IMR-90 (cell line): ENCODE results near the gene COL9A2. TPM values are rescaled to one million over a fixed set of nuclear protein-coding genes. Genes with fewer than 3 reads are reported as not detected.

ENCODE experiments used
- ATAC-seq: fragments of 200-7000 bp; cut with Tn5 transposase; 2 replicates; pipeline ENCODE4 v1.9.1; 2020; ENCODE audit warnings: low read depth, mild to moderate bottlenecking, moderate library complexity
- BruUV-seq: library from RNA; stranded (reverse); fragments of 400-500 nt; replicated peaks from 2 replicates; lab custom pipeline; 2021; lab: Mats Ljungman, UMichigan
- CTCF ChIA-PET: fragments of 300-600 bp; formaldehyde crosslinking; extraction: SDS; loops from one replicate; lab custom pipeline; 2021; ENCODE audit warnings: antibody characterized with exemption; lab: Yijun Ruan, JAX
- POLR2A ChIA-PET: fragments of 300-600 bp; sonication (Branson Sonifier 250); formaldehyde crosslinking; loops from one replicate; lab custom pipeline; 2022; ENCODE audit warnings: antibody characterized with exemption; ENCODE audit not compliant: unreplicated experiment; lab: Charles Lee
- DNase-seq: peaks from one replicate; pipeline ENCODE4 v3.0.0; 2013
- H2AFZ ChIP-seq: replicated peaks from 2 replicates; pipeline ENCODE3; 2013; ENCODE audit warnings: low read length, mild to moderate bottlenecking; ENCODE audit not compliant: poor library complexity
- H2AK5ac ChIP-seq: 2 replicates; pipeline ENCODE4 v1.6.1; 2013; ENCODE audit warnings: low read depth, low read length, inconsistent platforms
- H2AK9ac ChIP-seq: replicated peaks from 2 replicates; pipeline ENCODE3; 2013; ENCODE audit warnings: mild to moderate bottlenecking, low read depth, low read length, moderate library complexity; ENCODE audit not compliant: poor library complexity
- H2BK120ac ChIP-seq: 2 replicates; pipeline ENCODE4 v1.6.1; 2013; ENCODE audit warnings: low read depth, low read length, inconsistent platforms
- H2BK15ac ChIP-seq: 3 replicates; pipeline ENCODE4 v1.6.1; 2013; ENCODE audit warnings: low read depth, low read length, inconsistent platforms
- H2BK20ac ChIP-seq: 2 replicates; pipeline ENCODE4 v1.6.1; 2013; ENCODE audit warnings: low read depth, mild to moderate bottlenecking, inconsistent platforms, low read length, moderate library complexity
- H2BK5ac ChIP-seq: 2 replicates; pipeline ENCODE4 v1.6.1; 2013; ENCODE audit warnings: mild to moderate bottlenecking, low read depth, low read length, inconsistent platforms; ENCODE audit not compliant: poor library complexity, severe bottlenecking
- H3K14ac ChIP-seq: replicated peaks from 2 replicates; pipeline ENCODE4 v1.6.1; 2013; ENCODE audit warnings: low read depth, low read length, inconsistent platforms
- H3K18ac ChIP-seq: 2 replicates; pipeline ENCODE4 v1.6.1; 2013; ENCODE audit warnings: low read depth, low read length, control low read depth
- H3K23ac ChIP-seq: 2 replicates; pipeline ENCODE4 v1.6.1; 2013; ENCODE audit warnings: low read depth, low read length, inconsistent platforms
- H3K27ac ChIP-seq: 2 replicates; pipeline ENCODE4 v1.5.1; 2013; ENCODE audit warnings: mild to moderate bottlenecking, control low read depth, low read length; ENCODE audit not compliant: insufficient read depth
- H3K27me3 ChIP-seq: 2 replicates; pipeline ENCODE4 v1.6.1; 2013; ENCODE audit warnings: low read length; ENCODE audit not compliant: control insufficient read depth, insufficient read depth
- H3K36me3 ChIP-seq: 2 replicates; pipeline ENCODE4 v1.6.1; 2013; ENCODE audit warnings: low read length, mixed read lengths; ENCODE audit not compliant: control insufficient read depth, insufficient read depth
- H3K4ac ChIP-seq: 2 replicates; pipeline ENCODE4 v1.6.1; 2013; ENCODE audit warnings: low read depth, low read length, inconsistent platforms
- H3K4me1 ChIP-seq: 2 replicates; pipeline ENCODE4 v1.6.1; 2013; ENCODE audit warnings: low read length, mixed read lengths; ENCODE audit not compliant: control insufficient read depth, insufficient read depth
- H3K4me2 ChIP-seq: 2 replicates; pipeline ENCODE4 v1.6.1; 2013; ENCODE audit warnings: low read depth, mild to moderate bottlenecking, control low read depth, low read length, moderate library complexity
- H3K4me3 ChIP-seq: 2 replicates; pipeline ENCODE4 v1.5.1; 2013; ENCODE audit warnings: low read depth, mild to moderate bottlenecking, control low read depth, low read length, moderate library complexity; ENCODE audit not compliant: insufficient read depth
- H3K56ac ChIP-seq: 2 replicates; pipeline ENCODE4 v1.6.1; 2013; ENCODE audit warnings: low read length, inconsistent platforms; ENCODE audit not compliant: insufficient read depth; ENCODE audit errors: extremely low read depth
- H3K79me1 ChIP-seq, 2 experiments: 2 replicates each; pipeline ENCODE4 v1.6.1; 2013; ENCODE audit warnings: low read length in 2 of 2, inconsistent platforms in 1 of 2, low read depth in 1 of 2
- H3K9ac ChIP-seq: 2 replicates; pipeline ENCODE4 v1.6.1; 2013; ENCODE audit warnings: low read depth, low read length, control low read depth
- H3K9me1 ChIP-seq: 2 replicates; pipeline ENCODE4 v1.6.1; 2013; ENCODE audit warnings: low read length, inconsistent platforms; ENCODE audit not compliant: insufficient read depth
- H3K9me3 ChIP-seq: 2 replicates; pipeline ENCODE4 v1.6.1; 2013; ENCODE audit warnings: low read length; ENCODE audit not compliant: control insufficient read depth, insufficient read depth
- H4K20me1 ChIP-seq: 2 replicates; pipeline ENCODE4 v1.6.1; 2013; ENCODE audit warnings: low read length, inconsistent platforms; ENCODE audit not compliant: insufficient read depth
- H4K5ac ChIP-seq: 2 replicates; pipeline ENCODE4 v1.6.1; 2013; ENCODE audit warnings: mild to moderate bottlenecking, low read depth, low read length, control low read depth
- H4K8ac ChIP-seq, 2 experiments: 2 replicates each; pipeline ENCODE4 v1.6.1; 2013; ENCODE audit warnings: low read depth in 2 of 2, low read length in 2 of 2, control low read depth in 1 of 2, inconsistent platforms in 1 of 2
- H4K91ac ChIP-seq: 2 replicates; pipeline ENCODE4 v1.6.1; 2013; ENCODE audit warnings: low read depth, low read length, inconsistent platforms; ENCODE audit not compliant: insufficient read depth
- BHLHE40 ChIP-seq: fragments of 150-350 bp; IDR thresholded peaks from 2 replicates; pipeline ENCODE4 v1.6.1; 2016; ENCODE audit warnings: mild to moderate bottlenecking, low read depth, low read length
- CHD1 ChIP-seq: IDR thresholded peaks from 2 replicates; pipeline ENCODE4 v1.6.1; 2012; ENCODE audit warnings: low read depth, low read length, improper control_type of control experiment
- FOS ChIP-seq: fragments of 150-350 bp; IDR thresholded peaks from 2 replicates; pipeline ENCODE4 v1.6.1; 2016; ENCODE audit warnings: low read depth, low read length
- RAD21 ChIP-seq: IDR thresholded peaks from 2 replicates; pipeline ENCODE4 v1.6.1; 2012; ENCODE audit warnings: low read length, improper control_type of control experiment
- RCOR1 ChIP-seq: IDR thresholded peaks from 2 replicates; pipeline ENCODE4 v1.6.1; 2012; ENCODE audit warnings: mild to moderate bottlenecking, low read length, improper control_type of control experiment; ENCODE audit not compliant: insufficient replicate concordance
- RFX5 ChIP-seq: IDR thresholded peaks from 2 replicates; pipeline ENCODE4 v1.8.0; 2012; ENCODE audit warnings: low read depth, mild to moderate bottlenecking, low read length, moderate library complexity
- USF2 ChIP-seq: fragments of 150-350 bp; IDR thresholded peaks from 2 replicates; pipeline ENCODE4 v1.6.1; 2017; ENCODE audit warnings: mild to moderate bottlenecking, antibody characterized with exemption, low read length, low read depth
- WGBS, 2 experiments: methylation state at CpG; one replicate each; pipeline versions ENCODE4 v1.1.5 to v1.1.7; 2013; ENCODE audit warnings: missing lambda C conversion rate in 2 of 2; ENCODE audit not compliant: insufficient read length in 1 of 2; ENCODE audit errors: extremely low coverage in 2 of 2; 5-methylcytosine and 5-hydroxymethylcytosine counted together
- dilution Hi-C: fragments of 300-500 bp; cut with HindIII; formaldehyde crosslinking; loops from one replicate; pipeline ENCODE4 v1.14.3; 2018; ENCODE audit warnings: low sequenced_read_pairs; ENCODE audit not compliant: unreplicated experiment
- in situ Hi-C: fragments of 300-500 bp; cut with MboI; formaldehyde crosslinking; loops from 3 replicates; pipeline ENCODE4 v1.14.3; 2019; ENCODE audit warnings: low sequenced_read_pairs, inconsistent platforms, mixed read lengths
- intact Hi-C: fragments of 100-400 bp; cut with micrococcal nuclease; formaldehyde crosslinking; loops from 2 replicates; pipeline ENCODE4 v1.10.0; 2022
- polyA plus RNA-seq, 3 experiments: library from polyadenylated mRNA; depleted of rRNA; stranded (reverse); fragments of >200 nt; gene quantifications; 2 replicates each; pipeline ENCODE4 v1.2.3, GENCODE V29; 2012; ENCODE audit warnings: low replicate concordance in 1 of 3
- total RNA-seq: library from RNA; depleted of rRNA; stranded (reverse); fragments of >200 nt; gene quantifications from 2 replicates; pipeline ENCODE4 v1.2.3, GENCODE V29; 2012
- TF ChIP-seq, protein P1 (sequence below): fragments of 150-350 bp; IDR thresholded peaks from 2 replicates; pipeline ENCODE4 v1.6.1; 2016; ENCODE audit warnings: low read depth, mild to moderate bottlenecking, low read length, moderate library complexity, borderline replicate concordance

COL9A2 gene
- total and polyA plus RNA-seq, 2 of the 4 experiments (the other 2 are of a cell fraction), result 0.90 to 1.6 TPM

DNA sequence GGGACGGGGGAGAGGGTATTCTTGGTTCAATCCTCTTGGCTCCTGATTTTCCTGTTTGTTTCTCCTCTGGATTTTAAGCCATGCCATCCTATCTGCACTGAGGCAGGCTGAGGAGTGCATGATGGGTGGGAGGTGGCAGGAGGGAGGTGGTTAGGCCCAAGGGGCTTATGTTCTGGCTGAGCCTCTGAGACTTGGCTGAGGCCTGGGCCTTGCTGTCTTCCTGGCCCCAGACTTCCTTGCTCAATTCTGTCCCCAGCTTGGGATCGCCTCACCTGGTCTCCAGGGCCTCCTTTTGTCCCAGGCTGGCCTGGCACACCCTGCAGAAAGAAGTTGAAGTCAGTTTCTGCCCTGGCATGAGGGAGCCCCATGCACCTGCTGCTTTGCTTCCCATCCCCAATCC lies 11.2 kb downstream of the COL9A2 start:
- Histone ChIP-seq H3K27me3 (no peaks in the 10 kb centered on the region; the same call in 1 of the 2 replicates), H3K27ac (no peak overlapping the region), H4K5ac (no peak overlapping the region), H3K56ac (no peak overlapping the region), H3K4me1 (no peaks in the 10 kb centered on the region), H3K18ac (no peak overlapping the region), H2AK5ac (no peak overlapping the region), H3K14ac (no peak overlapping the region), H2BK5ac (no peak overlapping the region), H3K4ac (no peak overlapping the region), H4K91ac (no peak overlapping the region), H3K9ac (no peak overlapping the region), H4K20me1 (no peaks in the 10 kb centered on the region), H2AFZ (no peak overlapping the region), H2BK120ac (no peak overlapping the region), H3K36me3 (no peaks in the 10 kb centered on the region), H2BK20ac (no peak overlapping the region), H4K8ac (no peak overlapping the region), H3K4me2 (no peak overlapping the region), H3K4me3 (no peak overlapping the region), H3K79me1 (no peaks in the 10 kb centered on the region), H3K9me1 (no peaks in the 10 kb centered on the region; the same call in 1 of the 2 replicates), H2BK15ac (no peak overlapping the region), H2AK9ac (no peak overlapping the region), H3K9me3 (no peaks in the 10 kb centered on the region), H3K23ac (no peak overlapping the region)
- ATAC-seq (no peak), DNase-seq (no peak)
- in situ Hi-C loops (no loop called here), intact Hi-C loops (no loop called here), dilution Hi-C loops (no loop called here)
- ChIA-PET POLR2A (interaction anchor here (0.6 kb wide), 1 partner anchor 228 kb away, joined by 3 read pairs; no protein-coding TSS in a partner anchor), CTCF (interaction anchor here (1.0 kb wide), 1 partner anchor 156 kb away, joined by 3 read pairs; no protein-coding TSS in a partner anchor)
- WGBS, 2 experiments, result 67% methylated on average over 1 of the region's 2 CpGs; no CpG with 5 or more reads in 1 of the 2 experiments
- no peak for TF ChIP-seq RFX5
- TF ChIP-seq BHLHE40, result no peak
- no peak for TF ChIP-seq RAD21
- TF ChIP-seq FOS, result no peak
- TF ChIP-seq RCOR1, result no peak
- TF ChIP-seq USF2, result no peak
- TF ChIP-seq CHD1, result no peak
- TF ChIP-seq, protein P1, sequence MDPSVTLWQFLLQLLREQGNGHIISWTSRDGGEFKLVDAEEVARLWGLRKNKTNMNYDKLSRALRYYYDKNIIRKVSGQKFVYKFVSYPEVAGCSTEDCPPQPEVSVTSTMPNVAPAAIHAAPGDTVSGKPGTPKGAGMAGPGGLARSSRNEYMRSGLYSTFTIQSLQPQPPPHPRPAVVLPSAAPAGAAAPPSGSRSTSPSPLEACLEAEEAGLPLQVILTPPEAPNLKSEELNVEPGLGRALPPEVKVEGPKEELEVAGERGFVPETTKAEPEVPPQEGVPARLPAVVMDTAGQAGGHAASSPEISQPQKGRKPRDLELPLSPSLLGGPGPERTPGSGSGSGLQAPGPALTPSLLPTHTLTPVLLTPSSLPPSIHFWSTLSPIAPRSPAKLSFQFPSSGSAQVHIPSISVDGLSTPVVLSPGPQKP, result no peak
- no TSS peak for BruUV-seq
